Kidney epithelial cell (primary cell): Measurements from ENCODE around the gene SEMA7A. TPM values are rescaled to one million over a fixed set of nuclear protein-coding genes. Genes with fewer than 3 reads are reported as not detected.

Experiments used
- DNase-seq: peaks from one replicate; pipeline ENCODE4 v3.0.0-alpha.2; 2010; ENCODE audit warnings: low read depth
- H3K27me3 ChIP-seq: 2 replicates; pipeline ENCODE4 v1.6.0; 2011; ENCODE audit warnings: low read length; ENCODE audit not compliant: control insufficient read depth, insufficient read depth
- H3K36me3 ChIP-seq: 2 replicates; pipeline ENCODE4 v1.5.1; 2011; ENCODE audit warnings: low read length; ENCODE audit not compliant: control insufficient read depth, insufficient read depth
- H3K4me3 ChIP-seq: 2 replicates; pipeline ENCODE4 v1.5.1; 2011; ENCODE audit warnings: low read depth, mild to moderate bottlenecking, control low read depth, low read length
- CTCF ChIP-seq: IDR thresholded peaks from 2 replicates; pipeline ENCODE4 v1.5.1; 2011; ENCODE audit warnings: mild to moderate bottlenecking, moderate library complexity, low read length, control low read depth, inconsistent platforms; ENCODE audit not compliant: insufficient read depth, poor library complexity, severe bottlenecking
- total RNA-seq: library from RNA; depleted of rRNA; stranded (reverse); fragments of >200 nt; gene quantifications from 2 replicates; pipeline ENCODE4 v1.2.3, GENCODE V29; 2015

SEMA7A gene
- total RNA-seq, 1 donor from 2014 or later = 289 TPM

- TF ChIP-seq CTCF = no peak
- Histone ChIP-seq H3K4me3 (no peak overlapping the region), H3K27me3 (no peaks in the 10 kb centered on the region), H3K36me3 (no peaks in the 10 kb centered on the region)
- no peak for DNase-seq
Measured at GRCh38 chr15:74386496-74387140, 47.1 kb downstream of the SEMA7A start.

DNA sequence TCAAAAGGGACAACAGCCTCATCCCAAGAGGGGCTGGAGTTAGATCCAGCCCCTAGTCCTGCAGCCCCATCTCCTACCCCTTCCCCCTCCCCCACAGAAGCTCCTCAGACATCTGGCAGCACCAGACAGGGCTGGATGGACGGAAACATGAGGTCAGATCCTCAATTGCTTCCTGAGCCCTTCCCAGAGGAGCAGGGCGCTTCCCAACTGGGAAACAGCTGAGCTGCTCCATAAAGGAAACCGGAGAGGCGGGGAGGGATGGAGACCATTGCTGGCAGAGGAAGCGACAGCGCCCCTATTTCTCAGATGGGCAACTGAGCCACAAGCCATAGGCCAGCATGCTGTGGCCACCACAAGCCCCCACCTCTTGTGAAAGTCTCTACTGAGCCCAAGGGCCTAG lies 48.0 kb downstream of the SEMA7A start:
- DNase-seq = no peak
- H3K36me3 ChIP-seq = no peaks in the 10 kb centered on the region
- no peak overlapping the region for H3K4me3 ChIP-seq
- no peaks in the 10 kb centered on the region for H3K27me3 ChIP-seq
- no peak for TF ChIP-seq CTCF

- DNase-seq = no peak
- Histone ChIP-seq H3K4me3 (no peak overlapping the region), H3K36me3 (no peaks in the 10 kb centered on the region), H3K27me3 (no peaks in the 10 kb centered on the region)
- no peak for TF ChIP-seq CTCF
Measured at GRCh38 chr15:74384881-74385643, 48.7 kb downstream of the SEMA7A start.

- H3K27me3 ChIP-seq = no peaks in the 10 kb centered on the region
- TF ChIP-seq CTCF = no peak
- no peak for DNase-seq
- H3K4me3 ChIP-seq = no peak overlapping the region
- H3K36me3 ChIP-seq = no peaks in the 10 kb centered on the region
Measured at GRCh38 chr15:74384566-74384880, 49.2 kb downstream of the SEMA7A start.

DNA sequence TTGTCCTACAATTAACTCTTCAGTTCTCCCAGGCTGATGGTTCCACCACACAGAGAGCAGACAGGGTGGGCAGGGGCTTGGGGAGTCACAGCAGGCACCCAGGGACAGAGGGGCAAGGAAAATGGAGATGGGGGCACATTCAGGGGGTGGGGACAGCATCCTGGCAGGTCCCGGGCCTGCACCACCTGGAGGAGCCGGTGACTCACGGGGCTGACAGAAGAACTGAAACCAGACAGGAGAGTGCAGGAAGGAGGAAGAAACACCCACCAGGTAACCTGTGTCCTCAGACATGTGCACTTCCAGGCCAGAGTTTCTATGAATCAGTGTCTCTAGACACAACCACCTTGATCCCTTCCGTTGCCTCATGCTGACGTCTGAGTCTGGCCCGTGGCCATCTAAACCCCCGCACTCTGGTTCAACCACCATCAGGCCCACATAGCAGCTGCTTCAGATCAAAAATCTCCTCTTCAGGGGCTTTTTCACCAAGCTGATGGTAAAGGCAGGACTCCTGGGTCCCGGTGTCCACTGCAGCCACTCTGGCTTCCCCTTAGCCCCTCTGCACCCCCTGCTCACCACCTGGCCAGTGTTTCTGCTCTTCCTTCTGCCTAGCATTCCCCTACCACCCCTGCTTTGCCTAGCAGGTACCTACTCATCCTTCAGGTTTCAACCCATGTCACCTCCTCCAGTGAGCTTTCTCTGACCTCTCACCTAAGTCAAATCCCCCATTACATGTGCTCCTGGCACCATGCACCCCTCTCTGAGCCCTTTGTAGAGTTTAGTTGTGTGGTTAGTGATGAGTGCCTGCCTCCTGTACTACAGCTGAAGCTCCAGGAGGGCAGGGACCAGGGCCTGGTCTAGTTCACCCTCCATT lies 49.8 kb downstream of the SEMA7A start:
- no peak for TF ChIP-seq CTCF
- no peak overlapping the region for H3K4me3 ChIP-seq
- no peaks in the 10 kb centered on the region for H3K27me3 ChIP-seq
- DNase-seq = no peak
- no peaks in the 10 kb centered on the region for H3K36me3 ChIP-seq
